D721Med (cell line): ENCODE measurements around the gene DGKI.

Source experiments
- DNase-seq: peaks from one replicate; pipeline ENCODE4 v3.0.0; 2011; ENCODE audit warnings: low spot score; ENCODE audit not compliant: insufficient read length
- FAIRE-seq: peaks from 2 replicates; lab custom pipeline; 2011; peaks lifted over from hg19 to GRCh38; lab: Jason Lieb, UNC
- TF ChIP-seq, protein P1 (sequence below): IDR thresholded peaks from 2 replicates; pipeline ENCODE4 v1.5.1; 2012; ENCODE audit warnings: mild to moderate bottlenecking, control low read depth; ENCODE audit not compliant: insufficient read depth; ENCODE audit errors: missing control alignments

The DGKI gene

DNA sequence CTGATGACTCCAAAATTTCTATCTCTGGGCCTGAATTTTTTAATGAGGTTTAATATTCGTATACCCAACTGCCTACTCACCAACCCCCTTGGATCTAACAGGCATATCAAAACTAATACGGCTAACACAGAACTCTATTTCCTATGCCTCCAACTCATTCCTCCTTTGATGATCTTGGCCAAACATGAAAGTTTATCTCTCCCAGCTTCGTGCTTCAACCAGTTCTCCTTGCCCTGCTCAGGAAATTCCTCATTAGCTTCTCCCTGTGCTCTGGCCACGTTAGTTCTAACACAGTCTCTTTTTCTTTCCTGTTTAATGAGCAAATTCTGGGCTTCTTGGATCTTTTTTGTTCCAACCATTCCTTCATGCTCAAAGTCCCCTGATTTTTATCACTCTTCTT, 364.3 kb downstream of the DGKI start:
- FAIRE-seq: no peak
- TF ChIP-seq, protein P1, sequence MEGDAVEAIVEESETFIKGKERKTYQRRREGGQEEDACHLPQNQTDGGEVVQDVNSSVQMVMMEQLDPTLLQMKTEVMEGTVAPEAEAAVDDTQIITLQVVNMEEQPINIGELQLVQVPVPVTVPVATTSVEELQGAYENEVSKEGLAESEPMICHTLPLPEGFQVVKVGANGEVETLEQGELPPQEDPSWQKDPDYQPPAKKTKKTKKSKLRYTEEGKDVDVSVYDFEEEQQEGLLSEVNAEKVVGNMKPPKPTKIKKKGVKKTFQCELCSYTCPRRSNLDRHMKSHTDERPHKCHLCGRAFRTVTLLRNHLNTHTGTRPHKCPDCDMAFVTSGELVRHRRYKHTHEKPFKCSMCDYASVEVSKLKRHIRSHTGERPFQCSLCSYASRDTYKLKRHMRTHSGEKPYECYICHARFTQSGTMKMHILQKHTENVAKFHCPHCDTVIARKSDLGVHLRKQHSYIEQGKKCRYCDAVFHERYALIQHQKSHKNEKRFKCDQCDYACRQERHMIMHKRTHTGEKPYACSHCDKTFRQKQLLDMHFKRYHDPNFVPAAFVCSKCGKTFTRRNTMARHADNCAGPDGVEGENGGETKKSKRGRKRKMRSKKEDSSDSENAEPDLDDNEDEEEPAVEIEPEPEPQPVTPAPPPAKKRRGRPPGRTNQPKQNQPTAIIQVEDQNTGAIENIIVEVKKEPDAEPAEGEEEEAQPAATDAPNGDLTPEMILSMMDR: no peak
- no peak for DNase-seq

DNA sequence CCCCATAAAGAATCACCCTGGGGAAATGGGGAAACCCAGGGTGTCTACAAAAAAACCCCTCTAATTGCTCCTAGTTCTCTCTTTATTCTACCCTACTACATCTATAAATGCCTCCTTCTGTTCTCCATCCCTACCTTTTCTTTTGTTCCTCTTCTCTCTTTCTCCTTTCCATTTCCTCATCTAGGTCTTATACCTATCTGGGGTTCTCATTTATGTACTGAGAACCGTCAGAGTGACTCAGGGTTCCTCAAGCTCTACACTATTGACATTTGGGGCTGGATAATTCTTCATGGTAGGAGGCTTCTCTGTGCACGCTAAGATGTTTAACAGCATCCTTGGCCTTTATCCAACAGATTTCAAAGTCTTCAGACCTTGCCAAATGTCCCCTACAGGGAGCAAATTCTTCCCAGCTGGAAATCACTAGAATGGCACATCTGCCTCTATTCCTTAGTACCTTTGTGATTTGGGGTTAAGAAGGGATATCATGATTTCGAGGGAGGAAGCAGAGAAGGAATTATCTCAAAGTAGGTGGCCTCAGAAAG, 365.9 kb downstream of the DGKI start:
- TF ChIP-seq, protein P1: no peak
- DNase-seq (no peak), FAIRE-seq (no peak)

DNA sequence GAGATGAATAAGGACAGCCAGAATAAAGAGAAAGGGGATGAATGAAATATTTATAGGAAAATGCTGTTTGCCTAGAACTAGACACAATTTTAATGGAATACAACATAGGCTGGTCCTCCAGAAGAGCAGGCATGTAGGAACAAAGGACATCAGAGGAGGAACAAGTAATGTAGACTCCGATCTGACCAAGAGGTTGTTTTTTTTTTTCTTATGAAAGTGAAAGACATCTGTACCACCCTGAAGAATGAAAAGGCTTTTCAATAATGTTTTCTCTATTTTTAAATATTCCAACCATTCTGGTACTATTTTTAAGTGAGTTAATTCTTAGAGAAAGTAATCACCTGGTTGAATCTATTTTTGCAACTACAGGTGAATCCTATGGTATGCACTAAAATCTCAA, 366.4 kb downstream of the DGKI start:
- DNase-seq: no peak
- TF ChIP-seq, protein P1: no peak
- FAIRE-seq: no peak

DNA sequence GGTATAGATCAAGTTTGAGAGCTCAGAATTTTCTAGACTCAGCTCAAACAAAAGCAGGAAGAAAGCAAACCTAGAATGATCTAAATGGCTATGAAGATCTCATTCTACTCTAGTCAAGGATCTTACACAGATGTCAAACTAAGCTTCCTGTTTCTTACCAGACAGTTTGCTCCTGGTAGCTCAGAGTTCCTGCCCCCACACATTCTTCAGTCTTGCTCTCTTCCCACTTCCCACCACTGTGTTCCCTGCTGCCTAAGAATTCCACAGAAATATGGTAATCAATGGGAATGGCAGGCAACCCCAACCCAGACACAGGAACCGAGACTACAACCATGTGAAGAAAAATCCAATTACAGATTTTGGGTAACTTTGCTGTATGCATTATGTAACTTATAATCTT, 369.8 kb downstream of the DGKI start:
- TF ChIP-seq, protein P1: no peak
- no peak for DNase-seq

DNA sequence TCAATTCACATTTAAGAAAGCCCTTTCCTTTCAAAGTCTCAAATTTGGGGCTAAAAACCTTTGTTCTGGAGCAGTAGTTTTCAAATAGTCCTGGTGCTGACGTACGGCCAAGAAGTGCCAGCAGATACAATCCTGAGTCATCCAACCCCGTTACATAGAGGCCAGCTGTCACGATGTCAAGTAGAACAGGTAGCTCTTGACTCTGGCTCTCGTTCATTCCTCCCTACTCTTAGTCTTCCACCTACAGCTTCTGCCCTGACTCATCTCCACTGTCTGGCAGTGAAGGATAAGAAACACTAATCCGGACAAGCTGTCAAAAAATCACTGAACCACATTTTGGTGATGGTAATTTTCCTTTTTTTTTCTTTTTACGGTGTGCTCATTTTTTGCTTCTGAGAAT, 370.8 kb downstream of the DGKI start:
- TF ChIP-seq, protein P1: no peak
- FAIRE-seq: no peak

More for the DNA sequence above, 369.8 kb downstream of the DGKI start:
- no peak for FAIRE-seq

DNA sequence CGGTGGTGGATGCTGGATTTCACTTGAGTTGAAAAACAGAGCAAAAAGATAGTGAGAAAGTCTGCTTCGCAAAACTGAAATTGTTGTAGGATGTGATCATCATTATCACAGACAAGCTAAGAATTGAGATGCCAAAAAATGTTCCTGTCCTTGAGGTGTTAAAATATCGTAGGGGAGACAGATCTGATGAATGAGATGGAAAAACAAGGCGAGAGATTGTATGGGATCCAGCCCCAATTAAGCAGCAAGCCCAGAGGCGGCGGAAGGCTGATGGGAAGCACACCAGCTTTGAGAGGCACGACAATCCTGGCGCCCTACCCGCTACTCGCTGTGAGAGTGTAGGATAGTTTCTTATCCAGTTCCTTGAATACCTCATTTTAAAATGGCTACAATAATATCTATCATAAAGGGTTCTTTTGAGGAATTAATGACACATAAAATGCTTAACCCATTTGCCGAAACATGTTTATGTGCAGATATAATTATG, 372.2 kb downstream of the DGKI start:
- DNase-seq: no peak
- FAIRE-seq: no peak
- TF ChIP-seq, protein P1: no peak

More for the DNA sequence above, 370.8 kb downstream of the DGKI start:
- no peak for DNase-seq

DNA sequence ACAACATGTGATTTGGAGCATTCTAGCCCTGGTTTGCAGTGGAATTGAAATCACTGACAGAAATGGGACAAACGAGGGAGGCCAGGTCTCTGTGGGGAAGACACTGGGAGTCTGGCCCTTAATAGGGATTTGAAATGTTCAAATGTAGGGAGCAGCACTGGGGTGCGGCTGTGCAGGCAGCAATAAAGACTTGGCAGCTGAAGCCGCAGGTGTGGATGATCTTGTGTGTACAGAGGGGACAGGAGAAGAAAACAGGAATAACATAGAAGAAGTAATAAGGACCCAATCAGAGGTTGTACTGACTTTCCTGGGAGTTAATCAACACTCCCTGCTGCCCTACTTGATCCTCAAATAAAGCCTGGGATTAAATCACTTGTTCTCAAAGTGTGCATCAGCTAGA, 375.6 kb downstream of the DGKI start:
- DNase-seq (no peak), FAIRE-seq (no peak)
- TF ChIP-seq, protein P1: no peak
